WTC11 (cell line): ENCODE measurements around the gene RBM10. TPM values are rescaled to one million over a fixed set of nuclear protein-coding genes. Genes with fewer than 3 reads are reported as not detected.
A peak's percentile ranks its signal among the peaks of the same experiment; 100 is the strongest.

Source experiments
- ATAC-seq: fragments of 200-7000 bp; cut with Tn5 transposase; 2 replicates; pipeline ENCODE4 v1.10.0; 2021; ENCODE audit warnings: mild to moderate bottlenecking, moderate library complexity
- CTCF ChIA-PET: fragments of 300-600 bp; sonication (Branson Sonifier 250); formaldehyde crosslinking; loops from one replicate; lab custom pipeline; 2021; ENCODE audit warnings: antibody characterized with exemption; lab: Charles Lee
- POLR2A ChIA-PET: fragments of 350-600 bp; sonication (Branson Sonifier 250); formaldehyde crosslinking; loops from one replicate; lab custom pipeline; 2021; ENCODE audit warnings: antibody characterized with exemption; lab: Charles Lee
- DNase-seq: peaks from one replicate; pipeline ENCODE4 v3.0.0; 2021; ENCODE audit warnings: low spot score
- H3K27ac Mint-ChIP-seq: 2 replicates; pipeline ENCODE4 v1.8.0; 2021; ENCODE audit warnings: mixed read lengths
- H3K27me3 Mint-ChIP-seq: 2 replicates; pipeline ENCODE4 v1.8.0; 2021; ENCODE audit warnings: low read depth, mild to moderate bottlenecking, moderate library complexity, mixed read lengths
- H3K36me3 Mint-ChIP-seq: 2 replicates; pipeline ENCODE4 v1.8.0; 2021; ENCODE audit warnings: mixed read lengths
- H3K4me1 Mint-ChIP-seq: 2 replicates; pipeline ENCODE4 v1.8.0; 2022; ENCODE audit warnings: mixed read lengths
- H3K4me3 Mint-ChIP-seq: 2 replicates; pipeline ENCODE4 v1.8.0; 2021; ENCODE audit warnings: mild to moderate bottlenecking, moderate library complexity, mixed read lengths
- H3K9me3 Mint-ChIP-seq: 2 replicates; pipeline ENCODE4 v1.8.0; 2021; ENCODE audit warnings: mixed read lengths
- E2F4 ChIP-seq: sonication (generic); formaldehyde crosslinking; IDR thresholded peaks from 2 replicates; pipeline ENCODE4 v1.8.1; 2022; ENCODE audit warnings: low read depth, mild to moderate bottlenecking, moderate library complexity, missing genetic modification reagents, borderline replicate concordance
- ETV6 ChIP-seq: sonication (generic); formaldehyde crosslinking; IDR thresholded peaks from 2 replicates; pipeline ENCODE4 v1.8.1; 2022; ENCODE audit warnings: mild to moderate bottlenecking, missing genetic modification reagents
- HMGA2 ChIP-seq: fragments of 250-450 bp; sonication (Bioruptor Pico); IDR thresholded peaks from 2 replicates; pipeline ENCODE4 v1.4.0; 2021; ENCODE audit warnings: mild to moderate bottlenecking, moderate library complexity
- NFYB ChIP-seq: sonication (generic); formaldehyde crosslinking; conservative IDR thresholded peaks from 2 replicates; pipeline ENCODE4 v1.8.0; 2022; ENCODE audit warnings: low read depth, missing genetic modification reagents
- OVOL2 ChIP-seq: fragments of 250-450 bp; sonication (Bioruptor Pico); IDR thresholded peaks from 2 replicates; pipeline ENCODE4 v1.9.0; 2021; ENCODE audit warnings: mild to moderate bottlenecking, borderline replicate concordance
- SP1 ChIP-seq: sonication (generic); formaldehyde crosslinking; conservative IDR thresholded peaks from 2 replicates; pipeline ENCODE4 v1.8.1; 2022; ENCODE audit warnings: missing genetic modification reagents
- USF2 ChIP-seq: sonication (generic); formaldehyde crosslinking; IDR thresholded peaks from 2 replicates; pipeline ENCODE4 v1.8.1; 2023; ENCODE audit warnings: mild to moderate bottlenecking, missing genetic modification reagents, moderate library complexity
- ZNF396 ChIP-seq: fragments of 250-450 bp; sonication (Bioruptor Pico); IDR thresholded peaks from 2 replicates; pipeline ENCODE4 v1.8.0; 2021; ENCODE audit warnings: mild to moderate bottlenecking, moderate library complexity, borderline replicate concordance
- ZNF416 ChIP-seq: fragments of 250-450 bp; sonication (Bioruptor Pico); IDR thresholded peaks from 2 replicates; pipeline ENCODE4 v1.9.0; 2021; ENCODE audit warnings: mild to moderate bottlenecking, inconsistent platforms
- ZNF512 ChIP-seq: sonication (generic); formaldehyde crosslinking; IDR thresholded peaks from 2 replicates; pipeline ENCODE4 v1.8.1; 2022; ENCODE audit warnings: missing genetic modification reagents, borderline replicate concordance
- total RNA-seq: library from RNA; stranded (reverse); gene quantifications from 3 replicates; pipeline ENCODE4 v1.2.3, GENCODE V29; 2021
- TF ChIP-seq, protein P1 (sequence below): sonication (generic); formaldehyde crosslinking; IDR thresholded peaks from 2 replicates; pipeline ENCODE4 v1.8.0; 2023; ENCODE audit warnings: missing genetic modification reagents, mild to moderate bottlenecking, borderline replicate concordance
- TF ChIP-seq, protein P2 (sequence below): sonication (generic); formaldehyde crosslinking; IDR thresholded peaks from 2 replicates; pipeline ENCODE4 v1.8.0; 2022; ENCODE audit warnings: mild to moderate bottlenecking, missing genetic modification reagents

Gene RBM10
- total RNA-seq, 1 experiment from 2014 or later, result 66.1 TPM

GRCh38 chrX:47216393-47216925 is 71.4 kb downstream of the RBM10 start:
- no peak for DNase-seq

DNA sequence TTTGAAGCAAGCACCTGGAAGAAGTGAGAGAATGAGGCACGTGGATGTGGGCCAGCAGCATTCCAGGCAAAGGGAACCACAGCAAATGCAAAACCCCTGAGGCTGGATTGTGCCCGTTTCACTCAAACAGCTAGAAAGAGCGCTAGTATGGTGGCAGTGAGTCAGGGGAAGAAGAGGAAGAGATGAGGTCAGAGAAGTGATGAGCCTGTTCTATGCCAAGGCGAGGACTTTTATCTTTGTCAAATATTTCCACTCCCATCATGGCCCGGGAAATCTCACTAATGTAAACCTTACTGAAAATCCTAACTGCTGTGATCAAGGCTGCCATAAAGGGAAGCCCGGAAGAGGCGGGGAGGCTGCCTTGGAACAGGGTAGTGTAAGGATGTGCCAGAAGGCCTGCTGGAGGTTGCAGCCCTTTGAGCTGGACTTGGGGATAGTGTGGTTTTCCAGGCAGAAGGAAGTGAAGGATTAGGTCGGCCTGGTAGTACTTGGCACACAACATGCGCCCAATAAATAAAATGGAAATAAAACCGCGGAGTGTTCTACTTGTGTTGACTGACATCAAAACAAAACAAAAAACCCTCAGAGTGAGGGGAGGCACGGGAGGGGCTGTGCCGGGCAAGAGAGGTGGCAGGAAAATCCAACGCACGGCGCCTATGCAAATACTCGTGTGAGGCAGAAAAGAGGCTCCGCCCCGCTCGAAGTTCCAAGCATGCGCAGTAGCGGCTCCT is 72.3 kb downstream of the RBM10 start:
- peaks cover 44% of the 10 kb centered on the region for H3K36me3 Mint-ChIP-seq

More at GRCh38 chrX:47216393-47216925, 71.4 kb downstream of the RBM10 start:
- Mint-ChIP-seq H3K4me1 (peaks cover 30% of the 10 kb centered on the region), H3K36me3 (peaks cover 52% of the 10 kb centered on the region), H3K27me3 (no peaks in the 10 kb centered on the region; the same call in 1 of the 2 replicates), H3K9me3 (no peaks in the 10 kb centered on the region), H3K4me3 (peak overlapping the region; percentile 90), H3K27ac (peak overlapping the region; percentile 96)
- TF ChIP-seq OVOL2 (CRISPR knock-in tag), result no peak
- no peak for TF ChIP-seq E2F4
- no peak for TF ChIP-seq USF2 (CRISPR knock-in tag)
- ATAC-seq, result no peak
- CTCF ChIA-PET, result no interaction called here
- POLR2A ChIA-PET, result interaction anchor here (2.3 kb wide), 1 partner anchor 17 kb away, joined by 14 read pairs; the partner anchor contains the start of gene USP11

GRCh38 chrX:47217852-47218279 is 72.8 kb downstream of the RBM10 start:
- H3K9me3 Mint-ChIP-seq, result no peaks in the 10 kb centered on the region
- TF ChIP-seq, protein P1, sequence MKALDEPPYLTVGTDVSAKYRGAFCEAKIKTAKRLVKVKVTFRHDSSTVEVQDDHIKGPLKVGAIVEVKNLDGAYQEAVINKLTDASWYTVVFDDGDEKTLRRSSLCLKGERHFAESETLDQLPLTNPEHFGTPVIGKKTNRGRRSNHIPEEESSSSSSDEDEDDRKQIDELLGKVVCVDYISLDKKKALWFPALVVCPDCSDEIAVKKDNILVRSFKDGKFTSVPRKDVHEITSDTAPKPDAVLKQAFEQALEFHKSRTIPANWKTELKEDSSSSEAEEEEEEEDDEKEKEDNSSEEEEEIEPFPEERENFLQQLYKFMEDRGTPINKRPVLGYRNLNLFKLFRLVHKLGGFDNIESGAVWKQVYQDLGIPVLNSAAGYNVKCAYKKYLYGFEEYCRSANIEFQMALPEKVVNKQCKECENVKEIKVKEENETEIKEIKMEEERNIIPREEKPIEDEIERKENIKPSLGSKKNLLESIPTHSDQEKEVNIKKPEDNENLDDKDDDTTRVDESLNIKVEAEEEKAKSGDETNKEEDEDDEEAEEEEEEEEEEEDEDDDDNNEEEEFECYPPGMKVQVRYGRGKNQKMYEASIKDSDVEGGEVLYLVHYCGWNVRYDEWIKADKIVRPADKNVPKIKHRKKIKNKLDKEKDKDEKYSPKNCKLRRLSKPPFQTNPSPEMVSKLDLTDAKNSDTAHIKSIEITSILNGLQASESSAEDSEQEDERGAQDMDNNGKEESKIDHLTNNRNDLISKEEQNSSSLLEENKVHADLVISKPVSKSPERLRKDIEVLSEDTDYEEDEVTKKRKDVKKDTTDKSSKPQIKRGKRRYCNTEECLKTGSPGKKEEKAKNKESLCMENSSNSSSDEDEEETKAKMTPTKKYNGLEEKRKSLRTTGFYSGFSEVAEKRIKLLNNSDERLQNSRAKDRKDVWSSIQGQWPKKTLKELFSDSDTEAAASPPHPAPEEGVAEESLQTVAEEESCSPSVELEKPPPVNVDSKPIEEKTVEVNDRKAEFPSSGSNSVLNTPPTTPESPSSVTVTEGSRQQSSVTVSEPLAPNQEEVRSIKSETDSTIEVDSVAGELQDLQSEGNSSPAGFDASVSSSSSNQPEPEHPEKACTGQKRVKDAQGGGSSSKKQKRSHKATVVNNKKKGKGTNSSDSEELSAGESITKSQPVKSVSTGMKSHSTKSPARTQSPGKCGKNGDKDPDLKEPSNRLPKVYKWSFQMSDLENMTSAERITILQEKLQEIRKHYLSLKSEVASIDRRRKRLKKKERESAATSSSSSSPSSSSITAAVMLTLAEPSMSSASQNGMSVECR (CRISPR knock-in tag), result no peak
- TF ChIP-seq ZNF512 (no peak), SP1 (peak; percentile 50; the same call in 1 of the 2 replicates), ETV6 (CRISPR knock-in tag) (no peak), HMGA2 (CRISPR knock-in tag) (no peak), NFYB (CRISPR knock-in tag) (0 out of 2 replicates have a peak, but pooled peaks have one; percentile 41)
- TF ChIP-seq, protein P2, sequence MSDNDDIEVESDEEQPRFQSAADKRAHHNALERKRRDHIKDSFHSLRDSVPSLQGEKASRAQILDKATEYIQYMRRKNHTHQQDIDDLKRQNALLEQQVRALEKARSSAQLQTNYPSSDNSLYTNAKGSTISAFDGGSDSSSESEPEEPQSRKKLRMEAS (CRISPR knock-in tag), result peak; percentile 60

More for the DNA sequence above, 72.3 kb downstream of the RBM10 start:
- DNase-seq (no peak), ATAC-seq (peak; percentile 12)
- H3K27ac Mint-ChIP-seq, result peak overlapping the region; percentile 96
- peak overlapping the region; percentile 90 for H3K4me3 Mint-ChIP-seq
- ChIA-PET POLR2A (interaction anchor here (0.5 to 2.3 kb wide), 8 partner anchors 14 to 145 kb away, joined by 3 to 14 read pairs (median 4); partner anchors contain the start of gene USP11), CTCF (interaction anchor here (0.9 to 1.5 kb wide), 6 partner anchors 17 to 306 kb away, joined by 3 to 18 read pairs (median 6); no protein-coding TSS in a partner anchor)
- no peaks in the 10 kb centered on the region for H3K9me3 Mint-ChIP-seq
- TF ChIP-seq ZNF396 (CRISPR knock-in tag), result no peak
- 0 out of 2 replicates have a peak, but pooled peaks have one; percentile 11 for TF ChIP-seq ZNF416 (CRISPR knock-in tag)
- no peaks in the 10 kb centered on the region; the same call in 1 of the 2 replicates for H3K27me3 Mint-ChIP-seq
- peaks cover 30% of the 10 kb centered on the region for H3K4me1 Mint-ChIP-seq

More at GRCh38 chrX:47217852-47218279, 72.8 kb downstream of the RBM10 start:
- Mint-ChIP-seq H3K27me3 (no peaks in the 10 kb centered on the region; the same call in 1 of the 2 replicates), H3K4me3 (peak overlapping the region; percentile 90), H3K27ac (peak overlapping the region; percentile 99), H3K4me1 (peaks cover 30% of the 10 kb centered on the region), H3K36me3 (peaks cover 38% of the 10 kb centered on the region)
- ChIA-PET POLR2A (interaction anchor here (0.5 to 2.3 kb wide), 10 partner anchors 14 to 338 kb away, joined by 3 to 14 read pairs (median 3); partner anchors contain the start of gene USP11), CTCF (interaction anchor here (0.9 to 1.5 kb wide), 6 partner anchors 18 to 305 kb away, joined by 3 to 18 read pairs (median 6); no protein-coding TSS in a partner anchor)
- DNase-seq (peak; percentile 94), ATAC-seq (peak; percentile 87)
